NCI-H146 treated with DMSO at 0.1 percent for 48 hours (cell line): ENCODE measurements around the gene APOBEC4.
"Not testable (repeated sequence)": the region's sequence is repeated elsewhere in the genome, so short reads cannot be mapped to it uniquely, and the experiment has no call there.

Experiments used
- DNase-seq: peaks from one replicate; lab custom pipeline; 2025; ENCODE audit not compliant: unreplicated experiment; lab: John Stamatoyannopoulos, UW

Gene APOBEC4

GRCh38 chr1:183635099-183635605 lies 18.0 kb downstream of the APOBEC4 start:
- DNase-seq: no peak

- no peak for DNase-seq
Observed at GRCh38 chr1:183634429-183635065, 18.6 kb downstream of the APOBEC4 start.

GRCh38 chr1:183633676-183634343 lies 19.3 kb downstream of the APOBEC4 start:
- DNase-seq: no peak

GRCh38 chr1:183632964-183633363 lies 20.2 kb downstream of the APOBEC4 start:
- DNase-seq: no peak

GRCh38 chr1:183632114-183632513 lies 21.0 kb downstream of the APOBEC4 start:
- DNase-seq: no peak

GRCh38 chr1:183630748-183631147 lies 22.4 kb downstream of the APOBEC4 start:
- DNase-seq: no peak

GRCh38 chr1:183628537-183628936 lies 24.6 kb downstream of the APOBEC4 start:
- DNase-seq: no peak

- DNase-seq: not testable (repeated sequence)
Observed at GRCh38 chr1:183626236-183626635, 26.9 kb downstream of the APOBEC4 start.

GRCh38 chr1:183622884-183623785 lies 30.0 kb downstream of the APOBEC4 start:
- peak; percentile 10 for DNase-seq

GRCh38 chr1:183622013-183622412 lies 31.1 kb downstream of the APOBEC4 start:
- no peak for DNase-seq

GRCh38 chr1:183620311-183620710 lies 32.8 kb downstream of the APOBEC4 start:
- no peak for DNase-seq

- no peak for DNase-seq
Observed at GRCh38 chr1:183619781-183620180, 33.3 kb downstream of the APOBEC4 start.

- not testable (repeated sequence) for DNase-seq
Observed at GRCh38 chr1:183618202-183618601, 34.9 kb downstream of the APOBEC4 start.

GRCh38 chr1:183612975-183613374 lies 40.1 kb downstream of the APOBEC4 start:
- DNase-seq: not testable (repeated sequence)

GRCh38 chr1:183612407-183612806 lies 40.7 kb downstream of the APOBEC4 start:
- DNase-seq: no peak

- no peak for DNase-seq
Observed at GRCh38 chr1:183611021-183611420, 42.1 kb downstream of the APOBEC4 start.

GRCh38 chr1:183609759-183610452 lies 43.2 kb downstream of the APOBEC4 start:
- peak; percentile 78 for DNase-seq

GRCh38 chr1:183609313-183609712 lies 43.8 kb downstream of the APOBEC4 start:
- DNase-seq: peak; percentile 2

- no peak for DNase-seq
Observed at GRCh38 chr1:183607322-183607980, 45.7 kb downstream of the APOBEC4 start.

- no peak for DNase-seq
Observed at GRCh38 chr1:183605904-183606303, 47.2 kb downstream of the APOBEC4 start.
